Stimulated activated CD4-positive, alpha-beta T cell treated with anti-CD3 and anti-CD28 coated beads, Interleukin-12 subunit alpha, Interleukin-12 subunit beta, amount 100 ng/mL, for 48 hours (primary cell): ENCODE data around the gene CCN2.
A peak's percentile ranks its signal among the peaks of the same experiment; 100 is the strongest.

Experiments
- DNase-seq, 3 donors: peaks; one replicate each; pipeline ENCODE4 v3.0.0-alpha.2; 2020; ENCODE audit warnings: low read depth in 2 of 3, low spot score in 1 of 3

The CCN2 gene

GRCh38 chr6:131967948-131968347 lies 16.8 kb upstream of the CCN2 start:
- no peak for DNase-seq

- DNase-seq: no peak
Measured at GRCh38 chr6:131966443-131966842, 15.3 kb upstream of the CCN2 start.

- DNase-seq: no peak
Measured at GRCh38 chr6:131963063-131963462, 11.9 kb upstream of the CCN2 start.

- no peak for DNase-seq
Measured at GRCh38 chr6:131960371-131961133, 9.4 kb upstream of the CCN2 start.

GRCh38 chr6:131958542-131959470 lies 7.6 kb upstream of the CCN2 start:
- DNase-seq: no peak

GRCh38 chr6:131958095-131958494 lies 6.9 kb upstream of the CCN2 start:
- DNase-seq: no peak

GRCh38 chr6:131955876-131956275 lies 4.7 kb upstream of the CCN2 start:
- no peak for DNase-seq

GRCh38 chr6:131955192-131955591 lies 4.0 kb upstream of the CCN2 start:
- no peak for DNase-seq

GRCh38 chr6:131954775-131955107 lies 3.6 kb upstream of the CCN2 start:
- no peak for DNase-seq

- DNase-seq: no peak
Measured at GRCh38 chr6:131954059-131954774, 3.0 kb upstream of the CCN2 start.

- DNase-seq: no peak
Measured at GRCh38 chr6:131952886-131953509, 1.8 kb upstream of the CCN2 start.

- no peak for DNase-seq
Measured at GRCh38 chr6:131951576-131952230, 531 bp upstream of the CCN2 start.

GRCh38 chr6:131949909-131950766 lies 1.0 kb downstream of the CCN2 start:
- DNase-seq: peak in 1 of 3 donors; percentile 6

- no peak for DNase-seq
Measured at GRCh38 chr6:131949620-131949908, 1.6 kb downstream of the CCN2 start.

- DNase-seq: no peak
Measured at GRCh38 chr6:131948692-131949619, 2.2 kb downstream of the CCN2 start.

- DNase-seq: no peak
Measured at GRCh38 chr6:131947986-131948661, 3.0 kb downstream of the CCN2 start.

GRCh38 chr6:131946992-131947955 lies 3.9 kb downstream of the CCN2 start:
- DNase-seq: no peak
